KMS-11 (cell line): Measurements from ENCODE around the gene C1orf122.

Experiments used
- H2AFZ ChIP-seq: fragments of 200-600 bp; sonication (generic); 2 replicates; pipeline ENCODE4 v1.6.1; 2016; ENCODE audit warnings: antibody characterized with exemption, mixed run types, low read depth
- H3K27ac ChIP-seq: fragments of 200-600 bp; sonication (generic); 2 replicates; pipeline ENCODE4 v1.6.1; 2016; ENCODE audit warnings: mild to moderate bottlenecking, mixed run types
- H3K27me3 ChIP-seq: fragments of 200-600 bp; sonication (generic); 2 replicates; pipeline ENCODE4 v1.6.1; 2017; ENCODE audit warnings: mild to moderate bottlenecking, low read depth, mixed run types, moderate library complexity; ENCODE audit not compliant: insufficient read depth
- H3K36me3 ChIP-seq: fragments of 200-600 bp; sonication (generic); 2 replicates; pipeline ENCODE4 v1.6.1; 2017; ENCODE audit warnings: mild to moderate bottlenecking, mixed run types; ENCODE audit not compliant: insufficient read depth
- H3K4me1 ChIP-seq: fragments of 200-600 bp; sonication (generic); 2 replicates; pipeline ENCODE4 v1.6.1; 2016; ENCODE audit warnings: mild to moderate bottlenecking, low read depth, mixed run types; ENCODE audit not compliant: poor library complexity, severe bottlenecking
- H3K4me2 ChIP-seq: fragments of 200-600 bp; sonication (generic); 2 replicates; pipeline ENCODE4 v1.7.0; 2016; ENCODE audit warnings: mild to moderate bottlenecking, mixed run types
- H3K4me3 ChIP-seq: fragments of 200-600 bp; sonication (generic); IDR thresholded peaks from 2 replicates; pipeline ENCODE4 v1.6.1; 2017; ENCODE audit warnings: low read depth, low read length, mixed read lengths; ENCODE audit not compliant: insufficient read depth
- H3K79me2 ChIP-seq: fragments of 200-600 bp; sonication (generic); 2 replicates; pipeline ENCODE4 v1.6.1; 2016; ENCODE audit warnings: low read depth, mixed run types; ENCODE audit not compliant: insufficient read depth
- H3K9ac ChIP-seq: fragments of 200-600 bp; sonication (generic); 2 replicates; pipeline ENCODE4 v1.6.1; 2016; ENCODE audit warnings: mild to moderate bottlenecking, mixed run types
- H4K20me1 ChIP-seq: fragments of 200-600 bp; sonication (generic); 2 replicates; pipeline ENCODE4 v1.6.1; 2016; ENCODE audit warnings: mild to moderate bottlenecking, mixed run types; ENCODE audit not compliant: insufficient read depth
- TF ChIP-seq, protein P1 (sequence below): fragments of 200-600 bp; sonication (generic); conservative IDR thresholded peaks from 2 replicates; pipeline ENCODE4 v1.6.1; 2017; ENCODE audit warnings: low read depth, mild to moderate bottlenecking, antibody characterized with exemption, low read length, moderate library complexity, mixed read lengths

C1orf122 gene

DNA sequence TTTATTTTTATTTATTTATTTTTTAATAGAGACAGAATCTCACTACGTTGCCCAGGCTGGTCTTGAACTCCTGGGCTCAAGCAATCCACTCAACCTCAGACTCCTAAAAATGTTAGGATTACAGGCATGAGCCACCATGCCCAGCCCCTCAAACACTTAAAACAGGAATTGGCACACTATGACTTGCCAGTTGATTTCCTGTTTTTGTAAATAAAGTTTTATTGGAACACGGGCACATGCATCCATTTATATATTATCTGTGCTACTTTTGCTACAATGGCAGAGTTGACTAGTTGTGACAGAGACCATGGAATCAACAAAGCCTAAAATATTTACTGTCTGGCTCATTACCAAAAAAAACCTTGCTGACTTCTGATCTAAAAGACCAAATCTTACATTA, 16.4 kb downstream of the C1orf122 start:
- Histone ChIP-seq H3K36me3 (peaks cover 3% of the 10 kb centered on the region; the same call in 1 of the 2 replicates), H3K4me2 (no peak overlapping the region), H3K27ac (no peak overlapping the region), H4K20me1 (no peaks in the 10 kb centered on the region), H2AFZ (no peak overlapping the region), H3K79me2 (no peaks in the 10 kb centered on the region), H3K4me1 (no peaks in the 10 kb centered on the region), H3K9ac (no peak overlapping the region), H3K4me3 (no peak overlapping the region), H3K27me3 (no peaks in the 10 kb centered on the region)
- TF ChIP-seq, protein P1, sequence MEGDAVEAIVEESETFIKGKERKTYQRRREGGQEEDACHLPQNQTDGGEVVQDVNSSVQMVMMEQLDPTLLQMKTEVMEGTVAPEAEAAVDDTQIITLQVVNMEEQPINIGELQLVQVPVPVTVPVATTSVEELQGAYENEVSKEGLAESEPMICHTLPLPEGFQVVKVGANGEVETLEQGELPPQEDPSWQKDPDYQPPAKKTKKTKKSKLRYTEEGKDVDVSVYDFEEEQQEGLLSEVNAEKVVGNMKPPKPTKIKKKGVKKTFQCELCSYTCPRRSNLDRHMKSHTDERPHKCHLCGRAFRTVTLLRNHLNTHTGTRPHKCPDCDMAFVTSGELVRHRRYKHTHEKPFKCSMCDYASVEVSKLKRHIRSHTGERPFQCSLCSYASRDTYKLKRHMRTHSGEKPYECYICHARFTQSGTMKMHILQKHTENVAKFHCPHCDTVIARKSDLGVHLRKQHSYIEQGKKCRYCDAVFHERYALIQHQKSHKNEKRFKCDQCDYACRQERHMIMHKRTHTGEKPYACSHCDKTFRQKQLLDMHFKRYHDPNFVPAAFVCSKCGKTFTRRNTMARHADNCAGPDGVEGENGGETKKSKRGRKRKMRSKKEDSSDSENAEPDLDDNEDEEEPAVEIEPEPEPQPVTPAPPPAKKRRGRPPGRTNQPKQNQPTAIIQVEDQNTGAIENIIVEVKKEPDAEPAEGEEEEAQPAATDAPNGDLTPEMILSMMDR, result no peak

DNA sequence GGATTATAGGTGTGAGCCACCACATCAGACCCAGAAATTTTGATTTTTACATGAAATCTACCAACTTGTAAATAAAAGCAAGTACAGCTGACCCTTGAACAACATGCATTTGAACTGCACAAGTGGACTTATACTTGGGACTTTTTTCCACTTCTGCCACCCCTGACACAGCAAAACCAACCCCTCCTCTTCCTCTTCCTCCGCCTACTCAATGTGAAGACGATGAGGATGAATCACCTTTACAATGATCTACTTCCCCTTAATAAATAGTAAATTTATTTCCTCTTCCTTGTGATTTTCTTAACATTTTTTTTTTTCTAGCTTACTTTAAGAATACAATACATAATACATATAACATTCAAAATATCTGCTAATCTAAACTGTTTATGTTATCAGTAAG, 17.9 kb downstream of the C1orf122 start:
- Histone ChIP-seq H3K4me1 (no peaks in the 10 kb centered on the region), H3K4me3 (no peak overlapping the region), H3K79me2 (no peaks in the 10 kb centered on the region), H4K20me1 (no peaks in the 10 kb centered on the region), H3K9ac (no peak overlapping the region), H3K27me3 (no peaks in the 10 kb centered on the region), H2AFZ (no peak overlapping the region), H3K27ac (no peak overlapping the region), H3K36me3 (no peaks in the 10 kb centered on the region; the same call in 1 of the 2 replicates), H3K4me2 (no peak overlapping the region)
- TF ChIP-seq, protein P1, result no peak

DNA sequence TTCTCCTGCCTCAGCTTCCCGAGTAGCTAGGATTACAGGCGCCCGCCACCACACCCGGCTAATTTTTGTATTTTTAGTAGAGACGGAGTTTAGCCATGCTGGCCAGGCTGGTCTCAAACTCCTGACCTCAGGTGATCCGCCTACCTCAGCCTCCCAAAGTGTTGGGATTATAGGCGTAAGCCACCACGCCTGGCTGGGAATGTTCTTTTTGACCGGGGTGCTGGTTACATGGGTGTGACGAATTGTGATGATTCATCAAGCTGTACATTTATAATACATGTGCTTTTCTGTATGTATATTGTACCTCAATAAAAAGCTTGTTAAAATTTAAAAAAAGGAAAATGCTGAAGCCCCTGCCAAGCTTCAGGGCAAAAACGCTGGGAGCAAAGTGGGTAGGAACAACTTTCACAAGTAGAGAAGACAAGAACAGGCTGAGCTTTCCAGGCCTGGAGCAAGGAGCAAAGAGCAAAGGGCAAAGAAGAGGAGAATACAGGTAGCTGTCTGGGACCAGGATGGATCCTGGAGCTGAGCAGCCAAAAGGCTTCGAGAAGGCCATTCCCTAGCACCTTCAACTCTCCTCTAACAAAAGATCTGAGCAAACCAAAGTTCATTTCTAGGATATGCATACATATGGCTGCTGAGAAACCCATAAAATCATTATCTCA, 21.0 kb downstream of the C1orf122 start:
- H3K36me3 ChIP-seq, result peaks cover 5% of the 10 kb centered on the region; the same call in 1 of the 2 replicates
- TF ChIP-seq, protein P1, result no peak
- H3K9ac ChIP-seq, result no peak overlapping the region
- no peak overlapping the region for H2AFZ ChIP-seq
- H3K27ac ChIP-seq, result no peak overlapping the region
- H3K4me2 ChIP-seq, result no peak overlapping the region
- no peaks in the 10 kb centered on the region for H3K4me1 ChIP-seq
- no peaks in the 10 kb centered on the region for H3K27me3 ChIP-seq
- no peak overlapping the region for H3K4me3 ChIP-seq
- no peaks in the 10 kb centered on the region for H3K79me2 ChIP-seq
- no peaks in the 10 kb centered on the region for H4K20me1 ChIP-seq

DNA sequence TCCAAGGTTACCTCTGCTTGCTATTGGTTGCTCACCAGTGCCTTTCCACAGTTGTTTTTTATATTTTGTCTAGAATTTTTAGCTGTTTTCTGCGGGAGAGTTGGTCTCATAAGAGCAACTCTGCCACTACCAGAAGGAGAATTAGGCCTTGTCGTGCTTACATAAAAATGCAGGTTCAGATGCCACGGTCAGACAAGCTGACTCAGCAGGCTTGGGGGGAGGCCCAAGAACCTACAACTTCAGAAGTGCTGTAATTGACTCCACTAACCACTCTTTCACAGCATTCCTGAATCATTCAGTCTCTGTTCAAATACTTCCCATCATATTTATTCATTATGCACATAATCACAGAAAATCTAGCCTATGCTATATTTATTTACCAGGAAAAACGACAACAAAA, 23.5 kb downstream of the C1orf122 start:
- H2AFZ ChIP-seq, result no peak overlapping the region

More for the DNA sequence above, 23.5 kb downstream of the C1orf122 start:
- no peak overlapping the region for H3K4me3 ChIP-seq
- no peaks in the 10 kb centered on the region for H3K27me3 ChIP-seq
- no peak overlapping the region for H3K27ac ChIP-seq
- H3K9ac ChIP-seq, result no peak overlapping the region
- H4K20me1 ChIP-seq, result no peaks in the 10 kb centered on the region
- no peaks in the 10 kb centered on the region for H3K79me2 ChIP-seq
- H3K4me1 ChIP-seq, result no peaks in the 10 kb centered on the region
- peaks cover 6% of the 10 kb centered on the region; the same call in 1 of the 2 replicates for H3K36me3 ChIP-seq
- no peak overlapping the region for H3K4me2 ChIP-seq
- TF ChIP-seq, protein P1, result no peak
